Measurements from ENCODE around the gene UBE3B.

GRCh38 chr12:109517619-109518018, 40.2 kb downstream of the UBE3B start:
- no peak for TF ChIP-seq CTCF (IDR thresholded peaks at IDR 0.05)
- TF ChIP-seq EP300 (IDR thresholded peaks at IDR 0.05) = no peak
- TF ChIP-seq POLR2A (IDR thresholded peaks at IDR 0.05) = no peak
